ENCODE results near the gene EFCAB11. TPM values are rescaled to one million over a fixed set of nuclear protein-coding genes. Genes with fewer than 3 reads are reported as not detected.

Gene EFCAB11
- total RNA-seq, 1 donor from 2014 or later = not detected

DNA sequence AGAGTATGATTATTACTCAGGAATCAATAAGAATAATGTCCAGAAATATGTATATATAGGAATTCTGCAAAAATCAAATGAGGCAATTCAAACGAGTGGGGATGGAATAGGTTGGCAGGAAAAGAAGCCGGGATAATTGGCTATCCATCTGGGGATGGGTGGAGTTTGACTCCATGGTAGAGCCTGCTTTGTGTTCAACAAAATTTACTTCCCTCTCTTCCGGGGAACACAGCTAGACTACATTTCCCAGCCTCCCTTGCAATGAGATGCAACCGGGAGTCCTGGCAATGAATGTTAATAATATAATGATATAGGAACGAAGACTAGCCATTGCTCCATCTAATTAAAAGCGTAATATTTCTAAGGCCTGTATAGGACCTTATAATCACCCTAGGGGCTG is 146.6 kb downstream of the EFCAB11 start:
- no peak for DNase-seq (ENCODE audit: low spot score in 2 of 2)
- H3K27ac ChIP-seq = no peak overlapping the region
- no peaks in the 10 kb centered on the region for H3K36me3 ChIP-seq
- peaks cover 0 to 3% of the 10 kb centered on the region in 2 donors for H3K4me1 ChIP-seq
- H3K4me3 ChIP-seq = no peak overlapping the region
- H3K9me3 ChIP-seq = no peaks in the 10 kb centered on the region
- no peak for TF ChIP-seq CTCF (IDR thresholded peaks at IDR 0.05)
- intact Hi-C loops (cut with DNase I) = no loop called here
- no peaks in the 10 kb centered on the region for H3K27me3 ChIP-seq

GRCh38 chr14:89807151-89807550 is 147.4 kb downstream of the EFCAB11 start:
- intact Hi-C loops (cut with DNase I) = no loop called here
- Histone ChIP-seq H3K9me3 (no peaks in the 10 kb centered on the region), H3K4me3 (no peak overlapping the region), H3K27me3 (no peaks in the 10 kb centered on the region), H3K27ac (no peak overlapping the region), H3K4me1 (peaks cover 0 to under 1% of the 10 kb centered on the region in 2 donors), H3K36me3 (no peaks in the 10 kb centered on the region)
- DNase-seq (ENCODE audit: low spot score in 2 of 2) = no peak
- TF ChIP-seq CTCF (IDR thresholded peaks at IDR 0.05) = no peak

DNA sequence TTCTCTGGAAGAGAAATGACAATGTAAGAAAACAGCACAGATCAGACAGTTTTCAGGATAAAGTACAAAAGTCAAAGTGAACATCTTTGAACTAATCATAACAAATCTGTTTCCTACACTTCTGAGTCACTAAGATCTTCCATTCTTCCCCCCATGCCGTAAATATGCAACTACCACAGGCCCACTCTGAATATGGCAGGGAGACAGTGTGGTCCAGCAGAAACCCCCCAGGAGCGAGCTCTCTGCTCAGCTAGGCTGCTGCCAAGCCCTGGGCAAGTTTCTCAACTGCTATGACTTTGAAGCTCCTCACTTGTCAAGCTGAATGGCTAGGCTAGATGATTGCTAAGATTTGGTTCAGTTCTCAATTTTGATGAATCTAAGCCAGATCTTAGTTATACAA is 148.1 kb downstream of the EFCAB11 start:
- intact Hi-C loops (cut with DNase I) = no loop called here
- no peaks in the 10 kb centered on the region for H3K4me1 ChIP-seq
- DNase-seq (ENCODE audit: low spot score in 2 of 2) = no peak
- H3K27me3 ChIP-seq = no peaks in the 10 kb centered on the region
- no peak for TF ChIP-seq CTCF (IDR thresholded peaks at IDR 0.05)
- no peaks in the 10 kb centered on the region for H3K9me3 ChIP-seq
- H3K4me3 ChIP-seq = no peak overlapping the region
- H3K36me3 ChIP-seq = no peaks in the 10 kb centered on the region
- H3K27ac ChIP-seq = no peak overlapping the region

DNA sequence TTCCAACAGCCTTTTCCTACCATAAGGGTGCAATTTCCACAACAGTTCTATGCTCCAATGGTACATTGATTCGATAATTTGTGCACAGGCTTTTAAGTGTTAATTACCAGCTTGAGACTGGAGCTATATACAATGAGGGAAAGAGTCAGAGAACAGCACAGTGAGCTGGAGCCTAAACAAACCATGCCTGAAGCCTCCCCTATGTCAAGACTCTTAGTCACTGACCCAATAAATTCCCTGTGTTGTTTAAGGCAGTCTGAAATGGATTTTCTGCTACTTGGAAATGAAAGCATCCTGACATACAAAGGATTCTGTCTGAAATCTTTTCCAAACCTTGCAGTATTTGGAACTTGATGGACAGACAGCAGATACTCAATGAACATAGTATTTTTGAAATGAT is 149.0 kb downstream of the EFCAB11 start:
- Histone ChIP-seq H3K27me3 (no peaks in the 10 kb centered on the region), H3K9me3 (no peaks in the 10 kb centered on the region), H3K4me1 (no peaks in the 10 kb centered on the region), H3K36me3 (no peaks in the 10 kb centered on the region), H3K4me3 (no peak overlapping the region), H3K27ac (no peak overlapping the region)
- intact Hi-C loops (cut with DNase I) = no loop called here
- no peak for DNase-seq (ENCODE audit: low spot score in 2 of 2)
- TF ChIP-seq CTCF (IDR thresholded peaks at IDR 0.05) = no peak

DNA sequence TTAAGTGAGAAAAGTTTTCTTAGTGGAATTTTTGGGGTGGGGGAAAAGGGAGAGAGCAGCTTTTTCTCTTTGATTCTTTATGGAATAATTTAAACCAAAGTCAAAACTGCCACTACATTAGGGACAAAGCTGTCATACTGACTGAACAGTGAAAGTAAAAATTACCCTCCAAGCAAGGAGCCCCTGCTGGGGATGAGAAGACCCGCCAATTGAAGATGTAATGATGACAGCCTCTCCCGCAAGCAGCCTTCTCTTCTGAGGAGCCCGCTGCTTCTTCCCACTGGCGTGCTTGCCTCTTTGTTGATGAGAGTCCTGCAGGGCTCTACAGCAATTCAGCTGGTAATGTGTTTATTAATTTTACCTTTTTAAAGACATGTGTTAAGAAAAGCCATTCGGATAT is 151.0 kb downstream of the EFCAB11 start:
- H3K9me3 ChIP-seq = no peaks in the 10 kb centered on the region
- no peak for TF ChIP-seq CTCF (IDR thresholded peaks at IDR 0.05)
- no peaks in the 10 kb centered on the region for H3K4me1 ChIP-seq
- H3K36me3 ChIP-seq = no peaks in the 10 kb centered on the region
- intact Hi-C loops (cut with DNase I) = no loop called here
- H3K4me3 ChIP-seq = no peak overlapping the region
- no peaks in the 10 kb centered on the region for H3K27me3 ChIP-seq
- DNase-seq (ENCODE audit: low spot score in 2 of 2) = no peak
- no peak overlapping the region for H3K27ac ChIP-seq

- DNase-seq (ENCODE audit: low spot score in 2 of 2) = no peak
- no peak for TF ChIP-seq CTCF (IDR thresholded peaks at IDR 0.05)
- intact Hi-C loops (cut with DNase I) = no loop called here
- Histone ChIP-seq H3K27ac (no peak overlapping the region), H3K4me3 (no peak overlapping the region), H3K36me3 (no peaks in the 10 kb centered on the region), H3K4me1 (no peaks in the 10 kb centered on the region), H3K9me3 (no peaks in the 10 kb centered on the region), H3K27me3 (no peaks in the 10 kb centered on the region)
Measured at GRCh38 chr14:89801136-89801535, 153.4 kb downstream of the EFCAB11 start.

All from ascending aorta (tissue), 2 donors.